H1 (cell line): ENCODE results near the gene ZBTB34. TPM values are rescaled to one million over a fixed set of nuclear protein-coding genes. Genes with fewer than 3 reads are reported as not detected.

Source experiments
- CTBP2 ChIP-seq: IDR thresholded peaks from 2 replicates; pipeline ENCODE4 v1.7.0; 2011; ENCODE audit warnings: borderline replicate concordance, mild to moderate bottlenecking, moderate library complexity, mixed read lengths, low read length; ENCODE audit not compliant: insufficient read depth, insufficient read length
- EZH2 ChIP-seq: fragments of 200-600 bp; sonication (generic); IDR thresholded peaks from 2 replicates; pipeline ENCODE4 v1.7.1; 2012; ENCODE audit warnings: low read depth, mild to moderate bottlenecking, moderate library complexity, low read length, inconsistent platforms; ENCODE audit not compliant: severe bottlenecking
- GABPA ChIP-seq: IDR thresholded peaks from 2 replicates; pipeline ENCODE4 v1.6.1; 2011; ENCODE audit warnings: mild to moderate bottlenecking, low read length, moderate library complexity, borderline replicate concordance; ENCODE audit not compliant: insufficient read depth
- HDAC2 ChIP-seq, 2 experiments: fragments of 300-600 bp in 1 of 2; sonication (generic) in 1 of 2; IDR thresholded peaks; 2 replicates each; pipeline ENCODE4 v1.6.1; 2011 to 2012; ENCODE audit warnings: low read depth in 2 of 2, low read length in 2 of 2, mild to moderate bottlenecking in 2 of 2, moderate library complexity in 2 of 2, borderline replicate concordance in 1 of 2, inconsistent platforms in 1 of 2
- HDAC6 ChIP-seq: IDR thresholded peaks from one replicate; pipeline ENCODE4 v1.7.1; 2012; ENCODE audit warnings: low read depth, mild to moderate bottlenecking, inconsistent platforms, low read length, moderate library complexity
- PHF8 ChIP-seq: fragments of 200-600 bp; sonication (generic); conservative IDR thresholded peaks from 2 replicates; pipeline ENCODE4 v1.7.1; 2012; ENCODE audit warnings: low read depth, mild to moderate bottlenecking, inconsistent platforms, low read length, moderate library complexity
- POLR2A ChIP-seq, 2 experiments: IDR thresholded peaks; 1 replicate in 1 of 2; 2 replicates in 1 of 2; pipeline ENCODE4 v1.6.1; 2011; ENCODE audit warnings: low read depth in 2 of 2, low read length in 2 of 2, mild to moderate bottlenecking in 2 of 2; ENCODE audit errors: control extremely low read depth in 1 of 2
- RFX5 ChIP-seq: IDR thresholded peaks from 2 replicates; pipeline ENCODE4 v1.6.1; 2011; ENCODE audit warnings: low read depth, low read length, improper control_type of control experiment, borderline replicate concordance
- SP1 ChIP-seq: IDR thresholded peaks from 2 replicates; pipeline ENCODE4 v1.6.1; 2011; ENCODE audit warnings: low read depth, low read length
- TBP ChIP-seq: IDR thresholded peaks from 2 replicates; pipeline ENCODE4 v1.6.1; 2011; ENCODE audit warnings: low read depth, low read length, improper control_type of control experiment
- TCF12 ChIP-seq: IDR thresholded peaks from 2 replicates; pipeline ENCODE4 v1.6.1; 2011; ENCODE audit warnings: low read depth, mild to moderate bottlenecking, low read length
- polyA plus RNA-seq, 7 experiments: library from polyadenylated mRNA; depleted of rRNA in 3 of 7; stranded (reverse) in 5 of 7; unstranded in 2 of 7; fragments of >200 nt in 5 of 7; fragments of 200-250 nt in 2 of 7; gene quantifications; 1 replicate in 5 of 7; 2 replicates in 1 of 7; 4 replicates in 1 of 7; pipeline versions ENCODE4 v1.2.1 to v1.2.3, GENCODE V29; 2011 to 2013; ENCODE audit warnings: missing spikeins in 2 of 7, mixed read lengths in 2 of 7
- total RNA-seq: library from RNA; stranded (reverse); fragmentation: NEBNext Ultra II Directional; extraction: Animal tissue kit (Norgen Biotek cat#: 25700); gene quantifications from 2 replicates; pipeline ENCODE4 v1.2.1, GENCODE V29; 2021
- TF ChIP-seq, protein P1 (sequence below): fragments of 300-600 bp; sonication (generic); IDR thresholded peaks from 2 replicates; pipeline ENCODE4 v1.7.1; 2012; ENCODE audit warnings: low read length, moderate library complexity, mild to moderate bottlenecking, inconsistent platforms; ENCODE audit not compliant: insufficient replicate concordance

Gene ZBTB34
- total and polyA plus RNA-seq, 2 of the 8 experiments (the other 6 are each of a cell fraction or from before 2014, with no cell fraction given), result 8.2 to 15.9 TPM

- TF ChIP-seq, protein P1, sequence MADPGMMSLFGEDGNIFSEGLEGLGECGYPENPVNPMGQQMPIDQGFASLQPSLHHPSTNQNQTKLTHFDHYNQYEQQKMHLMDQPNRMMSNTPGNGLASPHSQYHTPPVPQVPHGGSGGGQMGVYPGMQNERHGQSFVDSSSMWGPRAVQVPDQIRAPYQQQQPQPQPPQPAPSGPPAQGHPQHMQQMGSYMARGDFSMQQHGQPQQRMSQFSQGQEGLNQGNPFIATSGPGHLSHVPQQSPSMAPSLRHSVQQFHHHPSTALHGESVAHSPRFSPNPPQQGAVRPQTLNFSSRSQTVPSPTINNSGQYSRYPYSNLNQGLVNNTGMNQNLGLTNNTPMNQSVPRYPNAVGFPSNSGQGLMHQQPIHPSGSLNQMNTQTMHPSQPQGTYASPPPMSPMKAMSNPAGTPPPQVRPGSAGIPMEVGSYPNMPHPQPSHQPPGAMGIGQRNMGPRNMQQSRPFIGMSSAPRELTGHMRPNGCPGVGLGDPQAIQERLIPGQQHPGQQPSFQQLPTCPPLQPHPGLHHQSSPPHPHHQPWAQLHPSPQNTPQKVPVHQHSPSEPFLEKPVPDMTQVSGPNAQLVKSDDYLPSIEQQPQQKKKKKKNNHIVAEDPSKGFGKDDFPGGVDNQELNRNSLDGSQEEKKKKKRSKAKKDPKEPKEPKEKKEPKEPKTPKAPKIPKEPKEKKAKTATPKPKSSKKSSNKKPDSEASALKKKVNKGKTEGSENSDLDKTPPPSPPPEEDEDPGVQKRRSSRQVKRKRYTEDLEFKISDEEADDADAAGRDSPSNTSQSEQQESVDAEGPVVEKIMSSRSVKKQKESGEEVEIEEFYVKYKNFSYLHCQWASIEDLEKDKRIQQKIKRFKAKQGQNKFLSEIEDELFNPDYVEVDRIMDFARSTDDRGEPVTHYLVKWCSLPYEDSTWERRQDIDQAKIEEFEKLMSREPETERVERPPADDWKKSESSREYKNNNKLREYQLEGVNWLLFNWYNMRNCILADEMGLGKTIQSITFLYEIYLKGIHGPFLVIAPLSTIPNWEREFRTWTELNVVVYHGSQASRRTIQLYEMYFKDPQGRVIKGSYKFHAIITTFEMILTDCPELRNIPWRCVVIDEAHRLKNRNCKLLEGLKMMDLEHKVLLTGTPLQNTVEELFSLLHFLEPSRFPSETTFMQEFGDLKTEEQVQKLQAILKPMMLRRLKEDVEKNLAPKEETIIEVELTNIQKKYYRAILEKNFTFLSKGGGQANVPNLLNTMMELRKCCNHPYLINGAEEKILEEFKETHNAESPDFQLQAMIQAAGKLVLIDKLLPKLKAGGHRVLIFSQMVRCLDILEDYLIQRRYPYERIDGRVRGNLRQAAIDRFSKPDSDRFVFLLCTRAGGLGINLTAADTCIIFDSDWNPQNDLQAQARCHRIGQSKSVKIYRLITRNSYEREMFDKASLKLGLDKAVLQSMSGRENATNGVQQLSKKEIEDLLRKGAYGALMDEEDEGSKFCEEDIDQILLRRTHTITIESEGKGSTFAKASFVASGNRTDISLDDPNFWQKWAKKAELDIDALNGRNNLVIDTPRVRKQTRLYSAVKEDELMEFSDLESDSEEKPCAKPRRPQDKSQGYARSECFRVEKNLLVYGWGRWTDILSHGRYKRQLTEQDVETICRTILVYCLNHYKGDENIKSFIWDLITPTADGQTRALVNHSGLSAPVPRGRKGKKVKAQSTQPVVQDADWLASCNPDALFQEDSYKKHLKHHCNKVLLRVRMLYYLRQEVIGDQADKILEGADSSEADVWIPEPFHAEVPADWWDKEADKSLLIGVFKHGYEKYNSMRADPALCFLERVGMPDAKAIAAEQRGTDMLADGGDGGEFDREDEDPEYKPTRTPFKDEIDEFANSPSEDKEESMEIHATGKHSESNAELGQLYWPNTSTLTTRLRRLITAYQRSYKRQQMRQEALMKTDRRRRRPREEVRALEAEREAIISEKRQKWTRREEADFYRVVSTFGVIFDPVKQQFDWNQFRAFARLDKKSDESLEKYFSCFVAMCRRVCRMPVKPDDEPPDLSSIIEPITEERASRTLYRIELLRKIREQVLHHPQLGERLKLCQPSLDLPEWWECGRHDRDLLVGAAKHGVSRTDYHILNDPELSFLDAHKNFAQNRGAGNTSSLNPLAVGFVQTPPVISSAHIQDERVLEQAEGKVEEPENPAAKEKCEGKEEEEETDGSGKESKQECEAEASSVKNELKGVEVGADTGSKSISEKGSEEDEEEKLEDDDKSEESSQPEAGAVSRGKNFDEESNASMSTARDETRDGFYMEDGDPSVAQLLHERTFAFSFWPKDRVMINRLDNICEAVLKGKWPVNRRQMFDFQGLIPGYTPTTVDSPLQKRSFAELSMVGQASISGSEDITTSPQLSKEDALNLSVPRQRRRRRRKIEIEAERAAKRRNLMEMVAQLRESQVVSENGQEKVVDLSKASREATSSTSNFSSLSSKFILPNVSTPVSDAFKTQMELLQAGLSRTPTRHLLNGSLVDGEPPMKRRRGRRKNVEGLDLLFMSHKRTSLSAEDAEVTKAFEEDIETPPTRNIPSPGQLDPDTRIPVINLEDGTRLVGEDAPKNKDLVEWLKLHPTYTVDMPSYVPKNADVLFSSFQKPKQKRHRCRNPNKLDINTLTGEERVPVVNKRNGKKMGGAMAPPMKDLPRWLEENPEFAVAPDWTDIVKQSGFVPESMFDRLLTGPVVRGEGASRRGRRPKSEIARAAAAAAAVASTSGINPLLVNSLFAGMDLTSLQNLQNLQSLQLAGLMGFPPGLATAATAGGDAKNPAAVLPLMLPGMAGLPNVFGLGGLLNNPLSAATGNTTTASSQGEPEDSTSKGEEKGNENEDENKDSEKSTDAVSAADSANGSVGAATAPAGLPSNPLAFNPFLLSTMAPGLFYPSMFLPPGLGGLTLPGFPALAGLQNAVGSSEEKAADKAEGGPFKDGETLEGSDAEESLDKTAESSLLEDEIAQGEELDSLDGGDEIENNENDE, result no peak
- TF ChIP-seq PHF8, result no peak
- no peak for TF ChIP-seq GABPA
- TF ChIP-seq HDAC2 (IDR thresholded peaks at IDR 0.05; ENCODE audit: borderline replicate concordance in 1 of 2, low read depth in 2 of 2, low read length in 2 of 2), result no peak
- no peak for TF ChIP-seq EZH2
- TF ChIP-seq TBP, result no peak
- no peak for TF ChIP-seq CTBP2
- TF ChIP-seq SP1, result no peak
- no peak for TF ChIP-seq HDAC6
- no peak for TF ChIP-seq RFX5
- TF ChIP-seq TCF12, result no peak
- no peak for TF ChIP-seq POLR2A (IDR thresholded peaks at IDR 0.05; ENCODE audit: control extremely low read depth in 1 of 2, low read depth in 2 of 2, low read length in 2 of 2)
Observed at GRCh38 chr9:126904586-126904985, 44.1 kb downstream of the ZBTB34 start (continued).
